H9 (cell line): ENCODE data around the gene TDRD3. TPM values are rescaled to one million over a fixed set of nuclear protein-coding genes. Genes with fewer than 3 reads are reported as not detected.

ENCODE experiments used
- DNase-seq: peaks from one replicate; pipeline ENCODE4 v3.0.0-alpha.2; 2017
- H2AFZ ChIP-seq: one replicate; pipeline ENCODE4 v1.6.1; 2013; ENCODE audit warnings: mild to moderate bottlenecking, low read length, control low read depth, moderate library complexity
- H2AK5ac ChIP-seq: 2 replicates; pipeline ENCODE4 v1.6.1; 2013; ENCODE audit warnings: low read length, control low read depth, mixed read lengths; ENCODE audit not compliant: insufficient read length
- H2BK120ac ChIP-seq: one replicate; pipeline ENCODE4 v1.6.1; 2013; ENCODE audit warnings: low read depth, mild to moderate bottlenecking, low read length, control low read depth, inconsistent platforms; ENCODE audit not compliant: poor library complexity, severe bottlenecking
- H2BK12ac ChIP-seq: 2 replicates; pipeline ENCODE4 v1.6.1; 2013; ENCODE audit warnings: low read length, control low read depth, mixed read lengths, low read depth; ENCODE audit not compliant: insufficient read length
- H2BK15ac ChIP-seq: 2 replicates; pipeline ENCODE4 v1.6.1; 2013; ENCODE audit warnings: low read depth, low read length, control low read depth
- H2BK20ac ChIP-seq: one replicate; pipeline ENCODE4 v1.6.1; 2013; ENCODE audit warnings: low read depth, mild to moderate bottlenecking, low read length, control low read depth, inconsistent platforms; ENCODE audit not compliant: poor library complexity, severe bottlenecking
- H2BK5ac ChIP-seq: 2 replicates; pipeline ENCODE4 v1.6.1; 2013; ENCODE audit warnings: low read length, control low read depth, mixed read lengths; ENCODE audit not compliant: insufficient read length
- H3K14ac ChIP-seq: 2 replicates; pipeline ENCODE4 v1.6.1; 2013; ENCODE audit warnings: low read length, control low read depth; ENCODE audit not compliant: insufficient read depth
- H3K18ac ChIP-seq: 2 replicates; pipeline ENCODE4 v1.6.1; 2013; ENCODE audit warnings: low read depth, mild to moderate bottlenecking, mixed read lengths, low read length, control low read depth; ENCODE audit not compliant: insufficient read length
- H3K23ac ChIP-seq: 2 replicates; pipeline ENCODE4 v1.6.1; 2013; ENCODE audit warnings: low read length, control low read depth, mixed read lengths, low read depth; ENCODE audit not compliant: insufficient read length
- H3K23me2 ChIP-seq: 2 replicates; pipeline ENCODE4 v1.6.1; 2013; ENCODE audit warnings: low read depth, mild to moderate bottlenecking, mixed read lengths, low read length, control low read depth; ENCODE audit not compliant: insufficient read length, poor library complexity, severe bottlenecking
- H3K27ac ChIP-seq: 2 replicates; pipeline ENCODE4 v1.5.1; 2013; ENCODE audit warnings: low read length, control low read depth, mixed read lengths, low read depth; ENCODE audit not compliant: insufficient read length
- H3K27me3 ChIP-seq: 2 replicates; pipeline ENCODE4 v1.6.1; 2013; ENCODE audit warnings: low read length, control low read depth, inconsistent platforms; ENCODE audit not compliant: insufficient read depth
- H3K4ac ChIP-seq: 2 replicates; pipeline ENCODE4 v1.6.1; 2013; ENCODE audit warnings: low read depth, mild to moderate bottlenecking, control low read depth, inconsistent platforms, low read length, moderate library complexity
- H3K4me1 ChIP-seq: 2 replicates; pipeline ENCODE4 v1.6.1; 2013; ENCODE audit warnings: low read length, control low read depth, inconsistent platforms; ENCODE audit not compliant: insufficient read depth
- H3K4me2 ChIP-seq: 2 replicates; pipeline ENCODE4 v1.6.1; 2013; ENCODE audit warnings: low read length, control low read depth, mixed read lengths; ENCODE audit not compliant: insufficient read length, insufficient read depth
- H3K56ac ChIP-seq: 2 replicates; pipeline ENCODE4 v1.6.1; 2013; ENCODE audit warnings: low read depth, mild to moderate bottlenecking, mixed read lengths, low read length, control low read depth; ENCODE audit not compliant: insufficient read length
- H3K79me1 ChIP-seq: 2 replicates; pipeline ENCODE4 v1.6.1; 2013; ENCODE audit warnings: low read depth, mild to moderate bottlenecking, moderate library complexity, low read length, control low read depth, inconsistent platforms; ENCODE audit not compliant: insufficient read depth, poor library complexity, severe bottlenecking
- H3K79me2 ChIP-seq: 2 replicates; pipeline ENCODE4 v1.6.1; 2013; ENCODE audit warnings: low read length, control low read depth, inconsistent platforms; ENCODE audit not compliant: insufficient read depth
- H3K9ac ChIP-seq: 2 replicates; pipeline ENCODE4 v1.6.1; 2013; ENCODE audit warnings: low read length, control low read depth, mixed read lengths; ENCODE audit not compliant: insufficient read length; ENCODE audit errors: extremely low read depth
- H3K9me3 ChIP-seq: one replicate; pipeline ENCODE4 v1.6.1; 2013; ENCODE audit warnings: low read depth, low read length, inconsistent platforms; ENCODE audit not compliant: control insufficient read depth
- H3T11ph ChIP-seq: one replicate; pipeline ENCODE4 v1.6.1; 2013; ENCODE audit warnings: mild to moderate bottlenecking, low read length, control low read depth, inconsistent platforms
- H4K20me1 ChIP-seq: one replicate; pipeline ENCODE4 v1.6.1; 2013; ENCODE audit not compliant: control insufficient read depth, insufficient read length, insufficient read depth
- H4K5ac ChIP-seq: 2 replicates; pipeline ENCODE4 v1.6.1; 2013; ENCODE audit warnings: low read depth, mild to moderate bottlenecking, mixed read lengths, low read length, control low read depth; ENCODE audit not compliant: insufficient read length
- H4K8ac ChIP-seq: replicated peaks from 2 replicates; pipeline ENCODE4 v1.6.1; 2013; ENCODE audit warnings: low read length, control low read depth, mixed read lengths, low read depth; ENCODE audit not compliant: insufficient read length
- H4K91ac ChIP-seq: 2 replicates; pipeline ENCODE4 v1.6.1; 2013; ENCODE audit warnings: low read depth, mild to moderate bottlenecking, moderate library complexity, mixed read lengths, low read length, control low read depth; ENCODE audit not compliant: insufficient read length
- H3K27ac Mint-ChIP-seq, 3 experiments: 2 replicates in 2 of 3; 3 replicates in 1 of 3; pipeline ENCODE4 v1.8.0; 2020 to 2021; ENCODE audit warnings: mixed read lengths in 3 of 3, mild to moderate bottlenecking in 1 of 3, moderate library complexity in 1 of 3
- H3K27me3 Mint-ChIP-seq: 2 replicates; pipeline ENCODE4 v1.8.0; 2021; ENCODE audit warnings: low read depth, mild to moderate bottlenecking, moderate library complexity, mixed read lengths
- H3K36me3 Mint-ChIP-seq, 3 experiments: 2 replicates in 2 of 3; 3 replicates in 1 of 3; pipeline ENCODE4 v1.8.0; 2020 to 2021; ENCODE audit warnings: low read depth in 3 of 3, mixed read lengths in 3 of 3; ENCODE audit not compliant: insufficient read depth in 1 of 3
- H3K4me1 Mint-ChIP-seq, 2 experiments: 2 replicates each; pipeline ENCODE4 v1.8.0; 2020; ENCODE audit warnings: mixed read lengths in 2 of 2
- H3K4me3 Mint-ChIP-seq, 2 experiments: 2 replicates in 1 of 2; 3 replicates in 1 of 2; pipeline ENCODE4 v1.8.0; 2020 to 2021; ENCODE audit warnings: mild to moderate bottlenecking in 2 of 2, mixed read lengths in 2 of 2, moderate library complexity in 1 of 2
- H3K9me3 Mint-ChIP-seq, 2 experiments: 2 replicates in 1 of 2; 3 replicates in 1 of 2; pipeline ENCODE4 v1.8.0; 2020; ENCODE audit warnings: mild to moderate bottlenecking in 2 of 2, mixed read lengths in 2 of 2, moderate library complexity in 1 of 2
- WGBS: extraction: QIAGEN DNeasy Blood & Tissue Kit; methylation state at CpG from one replicate; pipeline ENCODE4 v1.1.7; 2013; ENCODE audit warnings: missing lambda C conversion rate, low lambda C conversion rate, mixed read lengths; ENCODE audit not compliant: insufficient read length; ENCODE audit errors: extremely low coverage; 5-methylcytosine and 5-hydroxymethylcytosine counted together
- total RNA-seq: library from RNA; stranded (reverse); gene quantifications from 2 replicates; pipeline ENCODE4 v1.2.1, GENCODE V29; 2021
- TF ChIP-seq, protein P1 (sequence below): fragments of 200-600 bp; sonication (generic); conservative IDR thresholded peaks from 3 replicates; pipeline ENCODE4 v1.8.0; 2021; ENCODE audit warnings: antibody characterized with exemption, mild to moderate bottlenecking

TDRD3 gene
- total RNA-seq, 1 experiment from 2014 or later = 16.1 TPM

- Histone ChIP-seq H3K9me3 (no peaks in the 10 kb centered on the region), H2BK120ac (no peak overlapping the region), H3K4me1 (peaks cover 8% of the 10 kb centered on the region), H2BK5ac (no peak overlapping the region), H3K14ac (no peak overlapping the region), H3K4ac (no peak overlapping the region), H3K56ac (no peak overlapping the region), H3K27me3 (no peaks in the 10 kb centered on the region), H4K91ac (no peak overlapping the region), H2BK20ac (no peak overlapping the region), H3K23me2 (no peaks in the 10 kb centered on the region), H4K8ac (no peak overlapping the region), H2BK15ac (no peak overlapping the region), H2AK5ac (no peak overlapping the region), H4K5ac (no peak overlapping the region), H3K9ac (no peak overlapping the region), H3K27ac (peak overlapping the region; percentile 75), H3K4me2 (no peak overlapping the region), H3T11ph (no peak overlapping the region), H3K18ac (no peak overlapping the region), H2AFZ (no peak overlapping the region), H3K79me2 (no peaks in the 10 kb centered on the region), H4K20me1 (no peaks in the 10 kb centered on the region), H3K79me1 (no peaks in the 10 kb centered on the region), H3K23ac (no peak overlapping the region), H2BK12ac (no peak overlapping the region)
- H3K4me3 Mint-ChIP-seq = peak overlapping the region in 1 of 2 experiments; percentile 27; a peak in 2 of 5 replicates
- no peaks in the 10 kb centered on the region for H3K27me3 Mint-ChIP-seq
- peaks cover 37 to 39% of the 10 kb centered on the region in 2 experiments for H3K4me1 Mint-ChIP-seq
- H3K36me3 Mint-ChIP-seq = peaks cover 24 to 28% (median 28%) of the 10 kb centered on the region in 3 experiments
- no CpG with 5 or more reads among the region's 5 CpGs for WGBS
- H3K9me3 Mint-ChIP-seq = peaks cover 10 to 13% of the 10 kb centered on the region in 2 experiments; a peak in 4 of 5 replicates
- TF ChIP-seq, protein P1, sequence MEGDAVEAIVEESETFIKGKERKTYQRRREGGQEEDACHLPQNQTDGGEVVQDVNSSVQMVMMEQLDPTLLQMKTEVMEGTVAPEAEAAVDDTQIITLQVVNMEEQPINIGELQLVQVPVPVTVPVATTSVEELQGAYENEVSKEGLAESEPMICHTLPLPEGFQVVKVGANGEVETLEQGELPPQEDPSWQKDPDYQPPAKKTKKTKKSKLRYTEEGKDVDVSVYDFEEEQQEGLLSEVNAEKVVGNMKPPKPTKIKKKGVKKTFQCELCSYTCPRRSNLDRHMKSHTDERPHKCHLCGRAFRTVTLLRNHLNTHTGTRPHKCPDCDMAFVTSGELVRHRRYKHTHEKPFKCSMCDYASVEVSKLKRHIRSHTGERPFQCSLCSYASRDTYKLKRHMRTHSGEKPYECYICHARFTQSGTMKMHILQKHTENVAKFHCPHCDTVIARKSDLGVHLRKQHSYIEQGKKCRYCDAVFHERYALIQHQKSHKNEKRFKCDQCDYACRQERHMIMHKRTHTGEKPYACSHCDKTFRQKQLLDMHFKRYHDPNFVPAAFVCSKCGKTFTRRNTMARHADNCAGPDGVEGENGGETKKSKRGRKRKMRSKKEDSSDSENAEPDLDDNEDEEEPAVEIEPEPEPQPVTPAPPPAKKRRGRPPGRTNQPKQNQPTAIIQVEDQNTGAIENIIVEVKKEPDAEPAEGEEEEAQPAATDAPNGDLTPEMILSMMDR = no peak
- peak; percentile 51 for DNase-seq
- peak overlapping the region; percentile 95 to 99 (median 97) for H3K27ac Mint-ChIP-seq
Measured at GRCh38 chr13:60572003-60572798, 175.2 kb downstream of the TDRD3 start.
